GM12878 (cell line): ENCODE results near the gene DYSF.

ENCODE experiments used
- CREB1 ChIP-seq: IDR thresholded peaks from 2 replicates; pipeline ENCODE4 v1.6.1; 2012; ENCODE audit warnings: low read depth, mild to moderate bottlenecking, inconsistent platforms
- ETV6 ChIP-seq, 2 experiments: fragments of 450-650 bp in 1 of 2; IDR thresholded peaks in 1 of 2; conservative IDR thresholded peaks in 1 of 2; 2 replicates each; pipeline ENCODE4 v1.6.1; 2014; ENCODE audit warnings: antibody characterized with exemption in 1 of 2, borderline replicate concordance in 1 of 2, low read depth in 1 of 2, mild to moderate bottlenecking in 1 of 2, moderate library complexity in 1 of 2
- MAX ChIP-seq: IDR thresholded peaks from 2 replicates; pipeline ENCODE4 v1.6.1; 2012; ENCODE audit warnings: low read depth, low read length, improper control_type of control experiment
- MEF2A ChIP-seq: IDR thresholded peaks from 2 replicates; pipeline ENCODE4 v1.6.1; 2011; ENCODE audit warnings: low read depth, mild to moderate bottlenecking, low read length, moderate library complexity; ENCODE audit not compliant: insufficient read depth
- PBX3 ChIP-seq: IDR thresholded peaks from 2 replicates; pipeline ENCODE4 v1.6.1; 2011; ENCODE audit warnings: mild to moderate bottlenecking, low read depth, low read length, moderate library complexity; ENCODE audit not compliant: insufficient replicate concordance
- POLR2A ChIP-seq: IDR thresholded peaks from 2 replicates; pipeline ENCODE4 v1.6.1; 2011; ENCODE audit warnings: low read depth, mild to moderate bottlenecking, low read length
- POLR2AphosphoS5 ChIP-seq: IDR thresholded peaks from 2 replicates; pipeline ENCODE4 v1.6.1; 2011; ENCODE audit warnings: mild to moderate bottlenecking, low read length, inconsistent platforms
- SREBF2 ChIP-seq: IDR thresholded peaks from 2 replicates; pipeline ENCODE4 v1.6.1; 2012; ENCODE audit warnings: mild to moderate bottlenecking, low read length
- TCF12 ChIP-seq: IDR thresholded peaks from 2 replicates; pipeline ENCODE4 v1.6.1; 2011; ENCODE audit warnings: low read depth, mild to moderate bottlenecking, low read length
- TF ChIP-seq, protein P1 (sequence below), 3 experiments: IDR thresholded peaks in 2 of 3; conservative IDR thresholded peaks in 1 of 3; 2 replicates each; pipeline ENCODE4 v1.5.1; 2011; ENCODE audit warnings: low read depth in 3 of 3, low read length in 3 of 3, mild to moderate bottlenecking in 3 of 3, control low read depth in 2 of 3, moderate library complexity in 2 of 3, inconsistent platforms in 1 of 3, mixed read lengths in 1 of 3; ENCODE audit not compliant: control insufficient read depth in 2 of 3, insufficient read depth in 1 of 3; ENCODE audit errors: extremely low read depth in 1 of 3

DNA sequence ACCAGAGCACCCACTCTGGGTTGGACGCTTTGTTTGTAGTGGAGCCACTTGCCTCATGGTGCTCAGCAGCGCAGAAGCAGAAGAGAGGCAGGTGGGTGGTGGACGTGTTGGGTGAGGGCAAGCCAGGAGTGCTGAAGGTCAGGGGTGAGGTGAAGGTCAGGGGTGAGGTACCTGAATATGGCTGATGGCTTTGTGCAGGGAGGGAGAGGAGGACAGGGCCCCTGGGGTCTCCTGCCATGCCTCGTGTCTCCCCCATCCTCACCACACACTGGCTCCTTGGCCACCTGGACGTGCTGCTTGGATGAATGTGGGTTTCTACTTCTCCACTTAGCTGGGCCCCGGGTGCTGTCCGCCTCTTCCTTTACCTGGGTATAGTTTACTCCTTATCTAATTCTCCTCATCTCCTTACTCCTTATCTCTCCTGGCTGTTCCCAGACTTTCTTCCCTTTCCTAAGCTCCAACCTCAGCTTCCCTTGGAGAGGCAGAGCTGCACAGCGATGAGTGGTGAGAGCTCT, 68.1 kb downstream of the DYSF start:
- no peak for TF ChIP-seq MEF2A
- TF ChIP-seq, protein P1, sequence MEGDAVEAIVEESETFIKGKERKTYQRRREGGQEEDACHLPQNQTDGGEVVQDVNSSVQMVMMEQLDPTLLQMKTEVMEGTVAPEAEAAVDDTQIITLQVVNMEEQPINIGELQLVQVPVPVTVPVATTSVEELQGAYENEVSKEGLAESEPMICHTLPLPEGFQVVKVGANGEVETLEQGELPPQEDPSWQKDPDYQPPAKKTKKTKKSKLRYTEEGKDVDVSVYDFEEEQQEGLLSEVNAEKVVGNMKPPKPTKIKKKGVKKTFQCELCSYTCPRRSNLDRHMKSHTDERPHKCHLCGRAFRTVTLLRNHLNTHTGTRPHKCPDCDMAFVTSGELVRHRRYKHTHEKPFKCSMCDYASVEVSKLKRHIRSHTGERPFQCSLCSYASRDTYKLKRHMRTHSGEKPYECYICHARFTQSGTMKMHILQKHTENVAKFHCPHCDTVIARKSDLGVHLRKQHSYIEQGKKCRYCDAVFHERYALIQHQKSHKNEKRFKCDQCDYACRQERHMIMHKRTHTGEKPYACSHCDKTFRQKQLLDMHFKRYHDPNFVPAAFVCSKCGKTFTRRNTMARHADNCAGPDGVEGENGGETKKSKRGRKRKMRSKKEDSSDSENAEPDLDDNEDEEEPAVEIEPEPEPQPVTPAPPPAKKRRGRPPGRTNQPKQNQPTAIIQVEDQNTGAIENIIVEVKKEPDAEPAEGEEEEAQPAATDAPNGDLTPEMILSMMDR (IDR thresholded peaks at IDR 0.05 in 2 of 3, conservative IDR thresholded peaks at IDR 0.05 in 1 of 3; ENCODE audit: control insufficient read depth in 2 of 3, extremely low read depth in 1 of 3, insufficient read depth in 1 of 3, low read depth in 3 of 3, low read length in 3 of 3), result no peak
- no peak for TF ChIP-seq POLR2AphosphoS5
- TF ChIP-seq PBX3, result no peak
- no peak for TF ChIP-seq MAX
- TF ChIP-seq CREB1, result no peak
- TF ChIP-seq TCF12, result no peak
- TF ChIP-seq ETV6 (conservative IDR thresholded peaks at IDR 0.05 in 1 of 2, IDR thresholded peaks at IDR 0.05 in 1 of 2; ENCODE audit: borderline replicate concordance in 1 of 2, low read depth in 1 of 2), result no peak
- no peak for TF ChIP-seq SREBF2
- TF ChIP-seq POLR2A, result no peak
